Bronchial epithelial cell (primary cell): ENCODE data around the gene KIFC3. TPM values are rescaled to one million over a fixed set of nuclear protein-coding genes. Genes with fewer than 3 reads are reported as not detected.

Source experiments
- DNase-seq: peaks from one replicate; pipeline ENCODE4 v3.0.0-alpha.2; 2010; ENCODE audit warnings: low read depth
- FAIRE-seq: peaks from 2 replicates; lab custom pipeline; 2011; peaks lifted over from hg19 to GRCh38; lab: Jason Lieb, UNC
- H3K27me3 ChIP-seq: 2 replicates; pipeline ENCODE4 v1.5.1; 2011; ENCODE audit warnings: low read length; ENCODE audit not compliant: control insufficient read depth, insufficient read depth
- H3K36me3 ChIP-seq: 2 replicates; pipeline ENCODE4 v1.5.1; 2011; ENCODE audit warnings: low read length; ENCODE audit not compliant: control insufficient read depth, insufficient read depth
- H3K4me3 ChIP-seq: 2 replicates; pipeline ENCODE4 v1.5.1; 2011; ENCODE audit warnings: mild to moderate bottlenecking, low read depth, low read length, control low read depth
- CTCF ChIP-seq: IDR thresholded peaks from 2 replicates; pipeline ENCODE4 v1.5.1; 2011; ENCODE audit warnings: mild to moderate bottlenecking, moderate library complexity, low read length, control low read depth, inconsistent platforms; ENCODE audit not compliant: insufficient read depth, severe bottlenecking
- total RNA-seq: library from RNA; depleted of rRNA; stranded (reverse); fragments of >200 nt; gene quantifications from 2 replicates; pipeline ENCODE4 v1.2.1, GENCODE V29; 2014

The KIFC3 gene
- total RNA-seq, 1 donor from 2014 or later: 34.8 TPM

GRCh38 chr16:57787519-57787905, 14.8 kb downstream of the KIFC3 start:
- FAIRE-seq: no peak
- Histone ChIP-seq H3K4me3 (no peak overlapping the region), H3K27me3 (no peaks in the 10 kb centered on the region), H3K36me3 (peaks cover 32% of the 10 kb centered on the region)
- no peak for TF ChIP-seq CTCF
- no peak for DNase-seq

GRCh38 chr16:57786632-57787518, 15.4 kb downstream of the KIFC3 start:
- no peak for TF ChIP-seq CTCF
- FAIRE-seq (no peak), DNase-seq (no peak)
- peaks cover 31% of the 10 kb centered on the region for H3K36me3 ChIP-seq
- no peaks in the 10 kb centered on the region for H3K27me3 ChIP-seq
- H3K4me3 ChIP-seq: no peak overlapping the region

GRCh38 chr16:57785924-57786323, 16.4 kb downstream of the KIFC3 start:
- no peak for FAIRE-seq
- Histone ChIP-seq H3K27me3 (no peaks in the 10 kb centered on the region), H3K36me3 (peaks cover 25% of the 10 kb centered on the region), H3K4me3 (no peak overlapping the region)
- TF ChIP-seq CTCF: no peak
- DNase-seq: no peak

- Histone ChIP-seq H3K27me3 (no peaks in the 10 kb centered on the region), H3K4me3 (no peak overlapping the region), H3K36me3 (peaks cover 20% of the 10 kb centered on the region)
- FAIRE-seq (no peak), DNase-seq (no peak)
- no peak for TF ChIP-seq CTCF
Observed at GRCh38 chr16:57785385-57785784, 16.9 kb downstream of the KIFC3 start.

GRCh38 chr16:57784334-57784733, 18.0 kb downstream of the KIFC3 start:
- DNase-seq (no peak), FAIRE-seq (no peak)
- no peaks in the 10 kb centered on the region for H3K27me3 ChIP-seq
- peaks cover 19% of the 10 kb centered on the region for H3K36me3 ChIP-seq
- TF ChIP-seq CTCF: no peak
- no peak overlapping the region for H3K4me3 ChIP-seq
